Activated T-helper 17 cell treated with anti-CD3 and anti-CD28 coated beads, Interleukin-2, amount 50 U/mL, for 72 hours (primary cell): ENCODE results near the gene BPIFB6. TPM values are rescaled to one million over a fixed set of nuclear protein-coding genes. Genes with fewer than 3 reads are reported as not detected.
A peak's percentile ranks its signal among the peaks of the same experiment; 100 is the strongest.

ENCODE experiments used
- ATAC-seq: fragments of 150-1000 bp; cut with Tn5 transposase; replicated peaks from 2 replicates; pipeline ENCODE4 v1.10.0; 2021; ENCODE audit warnings: mild to moderate bottlenecking, moderate library complexity
- H3K27ac Mint-ChIP-seq: one replicate; pipeline ENCODE4 v1.8.0; 2022; ENCODE audit warnings: mixed read lengths
- H3K27me3 Mint-ChIP-seq: one replicate; pipeline ENCODE4 v1.8.0; 2022; ENCODE audit warnings: mixed read lengths
- H3K36me3 Mint-ChIP-seq: one replicate; pipeline ENCODE4 v1.8.0; 2022; ENCODE audit warnings: low read depth, mild to moderate bottlenecking, mixed read lengths
- H3K4me1 Mint-ChIP-seq: one replicate; pipeline ENCODE4 v1.8.0; 2022; ENCODE audit warnings: mixed read lengths
- H3K4me3 Mint-ChIP-seq: one replicate; pipeline ENCODE4 v1.8.0; 2022; ENCODE audit warnings: mild to moderate bottlenecking, mixed read lengths
- H3K9me3 Mint-ChIP-seq: one replicate; pipeline ENCODE4 v1.8.0; 2022; ENCODE audit warnings: mixed read lengths
- total RNA-seq, 2 donors: library from RNA; stranded (reverse); gene quantifications; one replicate each; pipeline ENCODE4 v1.2.3, GENCODE V29; 2022

BPIFB6 gene
- total RNA-seq, 2 donors from 2014 or later = not detected

DNA sequence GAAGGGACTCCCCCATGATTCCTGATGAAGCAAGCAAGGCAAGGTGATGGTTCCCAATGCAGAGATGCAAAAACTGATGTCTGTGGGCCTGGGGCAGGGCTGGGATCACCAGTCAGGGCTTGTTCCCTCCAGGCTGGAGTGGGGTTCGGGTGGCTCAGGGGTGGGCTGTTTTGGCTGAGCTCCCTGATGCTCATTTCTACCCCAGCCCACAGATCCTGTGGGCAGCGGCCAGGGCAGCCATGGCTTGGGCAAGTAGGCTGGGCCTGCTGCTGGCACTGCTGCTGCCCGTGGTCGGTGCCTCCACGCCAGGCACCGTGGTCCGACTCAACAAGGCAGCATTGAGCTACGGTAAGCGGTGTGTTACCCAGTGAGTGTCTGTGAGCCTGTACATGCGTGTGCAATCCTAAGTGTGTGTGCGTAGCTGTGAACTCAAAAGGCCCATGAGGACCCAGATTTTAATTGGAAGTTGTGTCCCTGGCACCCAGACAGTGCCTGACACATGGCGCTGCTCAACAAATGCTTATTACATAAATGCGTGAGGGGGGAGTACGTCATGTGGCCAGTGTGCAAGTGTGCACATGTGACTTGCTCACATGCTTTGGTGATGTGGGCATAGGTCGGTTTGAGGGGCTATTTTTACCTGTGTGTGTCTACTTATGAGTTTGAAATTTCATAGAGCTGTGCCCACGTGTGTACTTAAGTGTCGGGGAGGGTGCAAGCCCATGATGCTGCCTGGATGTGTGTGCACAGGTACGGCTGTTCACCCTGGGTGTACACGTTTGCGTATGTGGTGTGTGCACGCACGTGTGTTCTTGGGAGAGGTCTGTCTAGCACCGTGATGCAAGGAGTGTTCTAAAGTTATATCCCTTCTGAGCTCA, 22.9 kb upstream of the BPIFB6 start:
- no peaks in the 10 kb centered on the region for H3K27me3 Mint-ChIP-seq
- H3K4me1 Mint-ChIP-seq = peaks cover 8% of the 10 kb centered on the region
- H3K9me3 Mint-ChIP-seq = no peaks in the 10 kb centered on the region
- H3K27ac Mint-ChIP-seq = no peak overlapping the region
- ATAC-seq = no peak
- H3K4me3 Mint-ChIP-seq = no peak overlapping the region
- no peaks in the 10 kb centered on the region for H3K36me3 Mint-ChIP-seq

DNA sequence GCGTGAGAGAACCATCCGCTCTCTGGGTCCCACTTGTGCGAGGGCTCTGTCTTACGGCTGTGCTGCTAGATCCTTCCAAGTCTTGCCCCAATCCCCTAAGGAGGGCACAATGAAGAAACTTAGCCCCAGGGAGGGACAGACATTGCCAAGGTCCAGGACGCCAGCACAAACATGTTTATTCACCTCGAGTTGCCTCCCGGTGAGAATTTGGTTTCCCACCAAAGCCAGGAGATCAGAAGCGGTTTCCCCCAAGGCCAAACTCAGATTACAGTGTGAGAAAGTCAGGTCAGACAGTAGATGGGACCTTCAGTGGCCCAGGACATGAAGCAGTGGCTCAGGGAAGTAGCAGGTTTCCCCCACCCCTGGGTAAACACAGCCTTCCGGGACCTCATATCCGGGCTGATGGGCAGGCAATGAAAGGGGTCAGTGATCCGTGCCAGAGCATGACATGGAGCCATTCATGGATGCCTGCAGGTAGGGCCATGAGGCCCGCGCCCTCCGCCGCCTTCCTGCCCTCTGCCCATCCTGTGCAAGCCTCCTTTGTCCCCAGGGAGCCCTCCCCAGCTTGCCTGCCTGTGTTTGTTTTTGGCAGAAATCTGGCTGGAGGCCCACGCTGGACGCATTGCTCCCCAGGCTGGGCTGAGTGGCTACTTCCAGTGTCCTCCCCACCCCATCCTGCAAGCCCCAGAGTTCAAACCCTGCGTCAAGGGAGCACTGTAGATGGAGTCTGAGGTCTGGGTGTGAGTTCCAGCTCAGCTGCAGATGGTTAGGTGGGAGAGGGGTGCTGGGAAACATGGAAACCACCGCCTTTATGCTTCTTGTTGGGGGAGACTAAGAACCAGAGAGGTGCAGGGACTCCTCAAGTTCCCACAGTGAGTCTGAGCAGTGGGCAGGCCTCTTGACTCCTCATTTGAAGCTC, 22.0 kb upstream of the BPIFB6 start:
- no peak overlapping the region for H3K4me3 Mint-ChIP-seq
- no peaks in the 10 kb centered on the region for H3K36me3 Mint-ChIP-seq
- no peaks in the 10 kb centered on the region for H3K27me3 Mint-ChIP-seq
- H3K9me3 Mint-ChIP-seq = no peaks in the 10 kb centered on the region
- no peak for ATAC-seq
- H3K27ac Mint-ChIP-seq = no peak overlapping the region
- peaks cover 8% of the 10 kb centered on the region for H3K4me1 Mint-ChIP-seq

DNA sequence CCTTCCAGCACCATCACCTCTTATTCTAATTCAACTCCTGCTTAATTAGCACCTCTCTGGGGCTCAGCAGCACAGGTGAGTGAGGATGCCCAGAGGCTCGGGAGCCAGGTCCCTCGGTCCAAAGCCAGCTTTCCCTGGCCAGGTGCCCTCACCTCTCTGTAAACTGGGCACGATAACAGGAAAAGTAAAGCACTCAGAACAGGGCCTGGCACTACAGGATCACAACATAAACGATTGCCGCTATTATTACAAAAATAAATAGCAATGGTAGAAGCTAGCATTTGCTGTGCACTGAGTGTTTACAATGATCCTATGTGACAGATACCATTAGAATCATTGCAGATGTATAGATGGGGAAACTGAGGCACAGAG, 21.3 kb upstream of the BPIFB6 start:
- Mint-ChIP-seq H3K27me3 (no peaks in the 10 kb centered on the region), H3K4me1 (peaks cover 8% of the 10 kb centered on the region), H3K27ac (no peak overlapping the region), H3K4me3 (no peak overlapping the region), H3K9me3 (no peaks in the 10 kb centered on the region), H3K36me3 (no peaks in the 10 kb centered on the region)
- no peak for ATAC-seq

DNA sequence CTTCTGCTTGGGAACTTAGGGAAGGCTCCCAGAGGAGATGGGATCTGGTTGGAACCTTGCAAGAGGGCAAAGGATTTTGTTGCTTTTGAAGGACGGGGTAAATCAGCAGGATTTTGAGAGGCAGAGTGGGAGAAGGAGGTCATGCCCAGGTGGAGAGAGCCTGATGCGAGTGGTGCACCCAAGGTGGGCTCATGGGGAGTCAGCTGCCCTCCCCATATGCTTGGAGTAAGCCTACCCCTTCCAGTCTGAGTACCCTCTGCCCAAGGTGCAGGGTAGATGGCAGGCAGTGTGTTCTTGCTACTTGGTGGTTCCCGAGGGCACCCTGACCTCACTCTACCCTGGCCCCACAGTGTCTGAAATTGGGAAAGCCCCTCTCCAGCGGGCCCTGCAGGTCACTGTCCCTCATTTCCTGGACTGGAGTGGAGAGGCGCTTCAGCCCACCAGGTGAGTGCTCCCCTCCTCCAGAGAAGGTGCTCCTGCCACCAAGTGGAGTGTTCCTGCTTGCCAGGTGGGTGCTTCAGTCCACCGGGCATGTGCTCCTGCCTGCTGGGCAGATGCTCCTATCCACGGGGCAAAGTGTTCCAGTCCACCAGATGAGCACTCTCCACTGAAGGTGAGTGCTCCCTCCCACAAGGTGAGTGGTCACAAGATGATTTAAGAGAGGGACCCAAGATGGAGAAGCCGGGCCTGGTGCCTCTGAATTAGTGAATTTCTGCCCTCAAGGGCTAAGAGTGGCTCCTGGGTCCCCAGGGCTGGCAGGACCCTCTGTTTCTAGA, 20.6 kb upstream of the BPIFB6 start:
- Mint-ChIP-seq H3K36me3 (no peaks in the 10 kb centered on the region), H3K4me3 (no peak overlapping the region), H3K27ac (no peak overlapping the region), H3K27me3 (no peaks in the 10 kb centered on the region), H3K9me3 (no peaks in the 10 kb centered on the region), H3K4me1 (peaks cover 8% of the 10 kb centered on the region)
- no peak for ATAC-seq

DNA sequence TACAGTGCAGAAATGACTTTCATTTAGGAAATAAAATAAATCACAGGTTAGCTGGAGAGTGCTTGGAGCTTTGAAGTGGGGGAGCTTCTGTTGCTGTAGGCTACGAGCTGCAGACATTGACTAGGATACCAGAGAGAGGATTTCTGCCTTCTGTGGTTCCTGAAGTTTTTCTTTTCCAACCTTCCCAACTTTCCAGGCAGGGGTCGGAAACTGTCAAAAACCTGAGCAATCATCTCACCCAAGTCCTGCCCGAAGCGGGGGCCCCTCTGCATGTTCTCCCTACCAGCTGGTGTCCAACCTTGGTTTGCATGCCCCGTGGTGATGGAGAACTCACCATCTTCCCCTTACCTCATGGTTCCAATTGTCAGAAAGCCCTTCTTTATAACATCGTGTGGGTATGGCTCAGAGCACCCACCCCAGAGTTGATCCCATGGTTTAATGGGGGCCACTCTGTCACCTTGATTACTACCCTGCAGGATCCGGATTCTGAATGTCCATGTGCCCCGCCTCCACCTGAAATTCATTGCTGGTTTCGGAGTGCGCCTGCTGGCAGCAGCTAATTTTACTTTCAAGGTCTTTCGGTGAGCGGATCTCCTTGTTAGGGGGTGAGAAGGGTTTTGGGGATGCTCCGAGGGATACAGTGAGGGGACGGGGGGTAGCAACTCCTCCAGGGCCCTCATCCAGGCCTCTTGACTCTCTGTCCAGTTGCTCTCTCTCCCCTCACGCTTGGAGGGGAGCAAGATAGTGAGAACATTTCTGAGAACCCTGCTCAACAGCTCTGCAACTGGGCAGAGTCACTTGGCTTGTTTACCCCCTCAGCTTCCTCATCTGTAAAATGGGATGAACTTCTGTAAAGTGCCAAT, 18.9 kb upstream of the BPIFB6 start:
- H3K4me1 Mint-ChIP-seq = no peaks in the 10 kb centered on the region
- no peak overlapping the region for H3K27ac Mint-ChIP-seq
- H3K9me3 Mint-ChIP-seq = no peaks in the 10 kb centered on the region
- H3K4me3 Mint-ChIP-seq = no peak overlapping the region
- H3K27me3 Mint-ChIP-seq = no peaks in the 10 kb centered on the region
- no peak for ATAC-seq
- no peaks in the 10 kb centered on the region for H3K36me3 Mint-ChIP-seq

DNA sequence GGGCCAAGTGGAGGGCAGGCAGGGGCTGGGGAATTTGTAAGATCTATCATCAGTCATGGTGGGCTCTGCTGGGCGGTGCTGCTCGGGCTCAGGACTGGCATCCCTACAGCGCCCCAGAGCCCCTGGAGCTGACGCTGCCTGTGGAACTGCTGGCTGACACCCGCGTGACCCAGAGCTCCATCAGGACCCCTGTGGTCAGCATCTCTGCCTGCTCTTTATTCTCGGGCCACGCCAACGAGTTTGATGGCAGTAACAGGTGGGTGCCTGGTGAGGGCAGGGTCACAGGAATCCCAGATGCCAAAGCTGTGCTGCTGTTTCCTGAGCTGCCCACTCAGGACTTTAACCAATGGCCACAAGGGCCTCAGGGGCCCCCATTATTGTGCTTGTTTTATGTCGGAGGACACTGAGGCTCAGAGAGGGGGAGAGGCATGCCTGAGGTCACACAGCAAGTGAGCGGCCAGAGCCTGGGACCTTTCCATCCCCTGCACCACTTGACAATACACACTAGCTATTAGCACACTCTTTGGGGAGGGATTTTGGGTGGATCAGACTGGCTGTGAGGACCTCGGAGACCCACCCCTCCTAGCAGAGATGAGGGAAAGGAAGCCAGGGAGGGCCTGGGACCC, 17.6 kb upstream of the BPIFB6 start:
- no peak for ATAC-seq
- Mint-ChIP-seq H3K27ac (no peak overlapping the region), H3K9me3 (no peaks in the 10 kb centered on the region), H3K4me3 (no peak overlapping the region), H3K36me3 (no peaks in the 10 kb centered on the region), H3K4me1 (no peaks in the 10 kb centered on the region), H3K27me3 (no peaks in the 10 kb centered on the region)

DNA sequence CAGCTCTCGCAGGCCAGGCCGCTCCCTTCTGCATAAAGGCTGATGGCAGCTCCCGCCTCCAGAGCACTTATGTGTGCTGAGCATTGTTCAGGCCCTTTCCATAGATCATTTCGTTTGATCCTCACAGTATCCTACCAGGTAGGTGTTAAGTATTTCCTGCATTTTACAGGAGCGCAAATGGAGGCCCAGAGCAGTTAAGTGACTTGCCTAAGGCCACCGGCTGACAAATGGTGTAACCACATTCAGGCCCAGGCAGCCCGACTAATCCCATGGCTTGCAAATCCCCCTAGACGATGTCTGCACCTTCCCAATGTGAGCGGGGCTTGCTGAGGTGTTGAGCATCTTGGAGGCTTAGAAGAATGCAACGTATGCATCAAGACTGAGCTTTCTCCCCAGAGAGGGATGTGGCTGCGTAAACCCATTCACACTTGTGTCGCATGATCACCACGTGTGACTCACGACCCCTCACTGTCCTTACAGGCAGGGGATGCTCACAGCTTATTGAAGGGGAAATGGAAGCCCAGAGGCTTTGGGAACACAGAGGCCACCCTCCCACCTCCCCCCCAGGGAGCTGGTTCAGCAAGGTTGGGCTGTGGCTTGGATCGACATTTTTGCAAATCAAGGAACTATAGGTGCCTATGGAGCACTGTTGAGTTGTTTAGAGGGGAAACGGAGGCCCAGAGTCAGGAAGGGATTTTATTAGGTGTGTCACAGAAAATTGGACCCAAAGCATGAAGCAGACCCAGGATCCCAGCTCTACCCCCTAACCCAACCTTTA, 16.9 kb upstream of the BPIFB6 start:
- no peaks in the 10 kb centered on the region for H3K9me3 Mint-ChIP-seq
- H3K27ac Mint-ChIP-seq = no peak overlapping the region
- ATAC-seq = no peak
- no peak overlapping the region for H3K4me3 Mint-ChIP-seq
- H3K27me3 Mint-ChIP-seq = no peaks in the 10 kb centered on the region
- H3K4me1 Mint-ChIP-seq = no peaks in the 10 kb centered on the region
- H3K36me3 Mint-ChIP-seq = no peaks in the 10 kb centered on the region

DNA sequence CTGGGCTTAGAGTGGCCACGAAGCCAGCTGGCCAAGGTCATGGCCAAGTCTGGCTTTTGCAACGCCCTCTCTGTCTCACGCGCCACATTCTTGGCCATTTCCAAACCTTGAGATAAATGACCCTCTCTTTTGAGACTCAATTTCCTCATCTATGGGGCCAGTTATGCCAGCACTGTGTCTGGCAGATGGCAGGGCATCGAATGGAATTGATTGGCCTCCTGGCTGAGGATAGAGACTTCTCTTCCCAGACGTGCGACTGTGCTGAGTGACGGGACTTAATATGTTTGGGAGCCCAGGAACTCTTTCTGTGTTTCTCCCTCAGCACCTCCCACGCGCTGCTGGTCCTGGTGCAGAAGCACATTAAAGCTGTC, 16.3 kb upstream of the BPIFB6 start:
- Mint-ChIP-seq H3K4me3 (no peak overlapping the region), H3K9me3 (no peaks in the 10 kb centered on the region), H3K36me3 (no peaks in the 10 kb centered on the region), H3K27ac (no peak overlapping the region), H3K4me1 (no peaks in the 10 kb centered on the region), H3K27me3 (no peaks in the 10 kb centered on the region)
- ATAC-seq = no peak

DNA sequence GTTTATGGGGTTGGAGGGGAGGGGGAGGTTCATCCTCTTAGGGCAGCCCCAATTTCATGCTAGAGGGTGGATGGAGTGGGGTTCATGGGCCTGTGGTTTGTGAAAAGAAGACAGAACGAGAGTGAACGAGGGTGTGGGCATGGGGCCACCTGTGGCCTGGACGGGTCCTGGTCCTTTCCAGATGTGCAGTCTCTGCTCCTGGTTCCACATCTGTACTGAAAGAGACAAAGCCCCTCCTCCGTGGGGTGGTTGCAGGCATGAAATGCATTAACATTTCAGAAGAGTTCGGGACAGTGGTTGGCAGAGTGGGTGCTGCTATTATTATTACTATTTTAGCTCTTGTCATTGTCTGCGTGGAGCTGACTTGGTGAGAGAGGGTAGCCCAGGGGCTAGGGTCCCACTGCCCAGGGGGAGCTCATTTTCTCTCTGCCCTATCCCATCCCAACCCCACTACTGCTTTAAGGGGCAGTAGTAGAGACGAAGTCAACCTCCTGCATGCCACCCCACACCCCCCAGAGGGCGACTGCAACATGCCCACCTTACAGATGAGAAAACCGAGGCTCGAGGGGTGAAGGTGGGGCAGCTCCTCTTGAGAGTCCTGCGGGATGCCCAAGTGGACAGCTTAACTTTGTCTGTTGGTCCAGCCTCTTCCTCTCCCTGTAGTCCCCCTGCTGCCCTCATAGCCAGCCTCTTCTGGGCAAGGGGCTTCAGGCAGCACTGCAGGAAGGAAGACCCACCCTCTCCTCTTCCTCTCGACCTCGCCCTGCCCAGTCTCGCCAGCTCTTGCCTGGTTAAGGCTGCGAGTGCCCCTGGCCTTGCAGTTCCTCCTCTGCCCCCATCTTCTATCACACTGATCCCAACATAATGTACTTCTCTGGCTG, 15.5 kb upstream of the BPIFB6 start:
- no peaks in the 10 kb centered on the region for H3K9me3 Mint-ChIP-seq
- no peaks in the 10 kb centered on the region for H3K36me3 Mint-ChIP-seq
- no peaks in the 10 kb centered on the region for H3K27me3 Mint-ChIP-seq
- H3K4me1 Mint-ChIP-seq = no peaks in the 10 kb centered on the region
- ATAC-seq = no peak
- H3K4me3 Mint-ChIP-seq = no peak overlapping the region
- peak overlapping the region; percentile 56 for H3K27ac Mint-ChIP-seq

DNA sequence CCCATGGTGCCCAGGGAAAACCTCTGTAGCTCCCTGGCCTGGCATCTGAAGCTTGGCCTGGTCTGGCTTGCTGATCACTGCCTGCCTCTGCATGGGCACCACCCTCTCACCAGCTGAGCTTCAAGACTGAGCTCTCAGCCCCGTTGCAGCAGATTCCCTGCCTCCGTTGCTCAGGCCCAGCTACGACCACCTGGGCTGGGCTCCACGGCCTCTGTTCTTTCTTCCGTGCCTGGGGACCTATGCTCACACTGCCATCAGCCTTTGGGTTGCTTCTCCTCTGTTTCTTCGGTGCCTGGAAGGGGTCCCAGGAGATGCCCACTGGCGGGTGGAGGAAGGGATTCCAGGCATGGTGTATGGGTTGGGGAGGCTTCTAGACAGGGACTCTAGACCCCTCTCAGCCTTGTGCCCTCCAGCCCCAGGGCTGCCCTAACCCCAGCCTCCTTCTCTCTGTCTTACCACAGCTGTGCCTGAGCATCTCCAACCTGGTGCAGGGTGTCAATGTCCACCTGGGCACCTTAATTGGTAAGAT, 14.8 kb upstream of the BPIFB6 start:
- no peak for ATAC-seq
- H3K4me1 Mint-ChIP-seq = no peaks in the 10 kb centered on the region

DNA sequence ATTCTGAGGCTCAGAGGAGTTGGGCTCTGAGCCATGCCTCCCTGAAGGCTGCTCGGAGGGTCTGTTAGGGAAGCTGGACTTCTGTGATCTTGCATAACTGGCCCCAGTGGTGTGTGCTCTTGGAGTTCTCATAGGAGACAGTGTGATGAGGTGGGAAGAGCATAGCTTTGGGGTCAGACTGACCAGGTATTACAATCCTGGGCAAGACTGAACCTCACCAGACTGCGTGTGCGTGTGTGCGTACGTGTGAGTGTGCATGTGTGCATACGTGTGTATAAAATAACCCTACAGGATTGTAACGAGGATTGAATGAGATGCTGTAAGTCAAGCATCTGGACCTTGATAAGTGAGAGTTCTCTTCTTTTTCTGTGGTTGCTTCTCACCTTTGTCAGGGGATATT, 13.9 kb upstream of the BPIFB6 start:
- Mint-ChIP-seq H3K27ac (no peak overlapping the region), H3K4me3 (no peak overlapping the region), H3K27me3 (no peaks in the 10 kb centered on the region), H3K4me1 (no peaks in the 10 kb centered on the region), H3K9me3 (no peaks in the 10 kb centered on the region), H3K36me3 (no peaks in the 10 kb centered on the region)
- no peak for ATAC-seq

More for the DNA sequence above, 14.8 kb upstream of the BPIFB6 start:
- no peak overlapping the region for H3K4me3 Mint-ChIP-seq
- H3K9me3 Mint-ChIP-seq = no peaks in the 10 kb centered on the region
- H3K27ac Mint-ChIP-seq = peak overlapping the region; percentile 56
- H3K27me3 Mint-ChIP-seq = no peaks in the 10 kb centered on the region
- no peaks in the 10 kb centered on the region for H3K36me3 Mint-ChIP-seq
